Measurements from ENCODE around the gene SNX18.

SNX18 gene

GRCh38 chr5:54537725-54538124, 20.2 kb downstream of the SNX18 start:
- DNase-seq (ENCODE audit: low spot score), result no peak
- in situ Hi-C loops (cut with MboI; ENCODE audit: low sequenced_read_pairs, unreplicated experiment), result no loop called here
- TF ChIP-seq, protein P1, sequence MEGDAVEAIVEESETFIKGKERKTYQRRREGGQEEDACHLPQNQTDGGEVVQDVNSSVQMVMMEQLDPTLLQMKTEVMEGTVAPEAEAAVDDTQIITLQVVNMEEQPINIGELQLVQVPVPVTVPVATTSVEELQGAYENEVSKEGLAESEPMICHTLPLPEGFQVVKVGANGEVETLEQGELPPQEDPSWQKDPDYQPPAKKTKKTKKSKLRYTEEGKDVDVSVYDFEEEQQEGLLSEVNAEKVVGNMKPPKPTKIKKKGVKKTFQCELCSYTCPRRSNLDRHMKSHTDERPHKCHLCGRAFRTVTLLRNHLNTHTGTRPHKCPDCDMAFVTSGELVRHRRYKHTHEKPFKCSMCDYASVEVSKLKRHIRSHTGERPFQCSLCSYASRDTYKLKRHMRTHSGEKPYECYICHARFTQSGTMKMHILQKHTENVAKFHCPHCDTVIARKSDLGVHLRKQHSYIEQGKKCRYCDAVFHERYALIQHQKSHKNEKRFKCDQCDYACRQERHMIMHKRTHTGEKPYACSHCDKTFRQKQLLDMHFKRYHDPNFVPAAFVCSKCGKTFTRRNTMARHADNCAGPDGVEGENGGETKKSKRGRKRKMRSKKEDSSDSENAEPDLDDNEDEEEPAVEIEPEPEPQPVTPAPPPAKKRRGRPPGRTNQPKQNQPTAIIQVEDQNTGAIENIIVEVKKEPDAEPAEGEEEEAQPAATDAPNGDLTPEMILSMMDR (IDR thresholded peaks at IDR 0.05; ENCODE audit: borderline replicate concordance, control extremely low read depth, extremely low read depth, insufficient read depth, missing control alignments), result no peak

GRCh38 chr5:54538156-54538555, 20.6 kb downstream of the SNX18 start:
- TF ChIP-seq, protein P1 (IDR thresholded peaks at IDR 0.05; ENCODE audit: borderline replicate concordance, control extremely low read depth, extremely low read depth, insufficient read depth, missing control alignments), result no peak
- in situ Hi-C loops (cut with MboI; ENCODE audit: low sequenced_read_pairs, unreplicated experiment), result no loop called here
- no peak for DNase-seq (ENCODE audit: low spot score)

DNA sequence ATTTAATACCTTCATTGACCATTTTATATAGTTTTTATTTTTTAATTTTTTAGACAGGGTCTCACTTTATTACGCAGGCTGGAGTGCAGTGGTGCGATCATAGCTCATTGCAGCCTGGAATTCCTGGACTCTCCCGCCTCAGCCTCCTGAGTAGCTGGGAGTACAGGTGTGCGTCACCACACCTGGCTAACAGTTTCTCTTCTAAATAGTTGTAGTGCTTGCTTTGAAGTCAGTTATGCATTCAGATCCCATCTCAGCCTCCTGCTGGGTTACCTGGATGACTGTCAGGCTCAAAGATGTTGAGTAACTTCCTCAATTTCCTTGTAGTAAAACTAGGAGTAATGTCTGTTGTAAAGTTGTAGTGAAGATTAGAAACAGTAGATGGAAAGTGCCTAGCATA, 21.4 kb downstream of the SNX18 start:
- in situ Hi-C loops (cut with MboI; ENCODE audit: low sequenced_read_pairs, unreplicated experiment), result no loop called here
- no peak for DNase-seq (ENCODE audit: low spot score)
- TF ChIP-seq, protein P1 (IDR thresholded peaks at IDR 0.05; ENCODE audit: borderline replicate concordance, control extremely low read depth, extremely low read depth, insufficient read depth, missing control alignments), result no peak

DNA sequence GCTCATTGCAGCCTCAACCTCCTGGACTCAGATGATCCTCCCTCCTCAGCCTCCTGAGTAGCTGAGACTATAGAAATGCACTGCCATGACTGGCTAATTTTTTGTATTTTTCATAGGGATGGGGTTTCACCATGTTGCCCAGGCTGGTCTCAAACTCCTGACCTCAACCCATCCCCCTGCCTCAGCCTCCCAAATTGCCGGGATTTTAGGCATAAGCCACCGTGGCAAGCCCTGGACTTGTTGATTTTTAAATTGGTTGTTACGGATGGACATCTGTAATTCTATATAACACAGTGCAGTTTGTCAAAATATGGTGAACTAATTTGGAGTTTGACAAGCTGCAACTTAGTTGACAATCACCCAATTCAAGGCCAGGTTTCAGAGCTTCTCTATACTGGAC, 22.7 kb downstream of the SNX18 start:
- in situ Hi-C loops (cut with MboI; ENCODE audit: low sequenced_read_pairs, unreplicated experiment), result no loop called here
- TF ChIP-seq, protein P1 (IDR thresholded peaks at IDR 0.05; ENCODE audit: borderline replicate concordance, control extremely low read depth, extremely low read depth, insufficient read depth, missing control alignments), result no peak
- no peak for DNase-seq (ENCODE audit: low spot score)

GRCh38 chr5:54541823-54542783, 24.5 kb downstream of the SNX18 start:
- TF ChIP-seq, protein P1 (IDR thresholded peaks at IDR 0.05; ENCODE audit: borderline replicate concordance, control extremely low read depth, extremely low read depth, insufficient read depth, missing control alignments), result no peak
- no peak for DNase-seq (ENCODE audit: low spot score)
- in situ Hi-C loops (cut with MboI; ENCODE audit: low sequenced_read_pairs, unreplicated experiment), result no loop called here

- TF ChIP-seq, protein P1 (IDR thresholded peaks at IDR 0.05; ENCODE audit: borderline replicate concordance, control extremely low read depth, extremely low read depth, insufficient read depth, missing control alignments), result no peak
- in situ Hi-C loops (cut with MboI; ENCODE audit: low sequenced_read_pairs, unreplicated experiment), result no loop called here
- no peak for DNase-seq (ENCODE audit: low spot score)
Observed at GRCh38 chr5:54544044-54544443, 26.5 kb downstream of the SNX18 start.
